Measurements from ENCODE around the gene PBRM1.

PBRM1 gene

DNA sequence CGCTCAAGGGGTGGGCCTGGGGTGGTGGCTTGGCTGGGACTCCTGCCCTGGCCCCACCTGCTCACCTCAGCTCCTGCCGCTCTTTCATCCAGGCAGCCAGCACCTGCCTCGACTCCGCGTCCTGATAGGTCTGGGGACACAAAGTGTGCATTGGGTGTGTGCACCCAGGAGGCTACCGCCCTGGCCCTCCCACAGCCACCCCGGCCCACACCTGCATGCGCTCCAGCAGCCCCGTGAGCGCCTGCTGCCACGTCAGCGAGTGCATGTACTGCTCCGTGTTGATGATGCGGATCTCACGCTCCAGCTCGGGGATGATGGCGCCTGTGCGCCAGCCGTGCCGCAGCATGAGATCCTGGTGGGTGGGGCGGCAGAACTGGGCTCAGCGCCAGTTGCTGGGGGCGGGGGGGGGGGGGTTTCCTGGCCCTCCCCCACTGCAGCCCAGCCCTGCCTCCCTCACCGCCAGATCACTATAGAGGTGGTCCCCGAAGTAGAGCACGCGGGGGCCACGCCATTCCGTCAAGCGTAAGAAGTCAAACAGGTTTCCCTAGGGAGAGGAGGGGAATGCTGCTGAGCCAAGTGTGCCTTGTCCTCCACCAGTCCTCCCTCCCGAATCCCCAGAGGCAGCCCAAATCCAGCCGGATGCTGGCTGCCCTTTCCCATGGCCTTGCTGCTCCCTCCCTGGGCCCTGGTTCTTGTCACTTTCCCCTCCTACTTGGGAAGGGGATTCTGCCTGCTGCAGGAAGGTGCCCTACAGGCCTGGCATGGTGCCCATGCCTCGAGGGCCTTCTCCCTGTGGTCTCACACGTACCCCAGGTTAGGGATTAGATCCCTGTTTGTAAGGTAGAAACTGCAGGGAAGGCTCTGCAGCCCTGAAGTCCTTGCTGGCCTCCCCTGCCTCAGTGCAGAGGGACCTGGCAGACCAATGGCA lies 160.7 kb downstream of the PBRM1 start:
- peak; percentile 57 for DNase-seq (ENCODE audit: low spot score)

DNA sequence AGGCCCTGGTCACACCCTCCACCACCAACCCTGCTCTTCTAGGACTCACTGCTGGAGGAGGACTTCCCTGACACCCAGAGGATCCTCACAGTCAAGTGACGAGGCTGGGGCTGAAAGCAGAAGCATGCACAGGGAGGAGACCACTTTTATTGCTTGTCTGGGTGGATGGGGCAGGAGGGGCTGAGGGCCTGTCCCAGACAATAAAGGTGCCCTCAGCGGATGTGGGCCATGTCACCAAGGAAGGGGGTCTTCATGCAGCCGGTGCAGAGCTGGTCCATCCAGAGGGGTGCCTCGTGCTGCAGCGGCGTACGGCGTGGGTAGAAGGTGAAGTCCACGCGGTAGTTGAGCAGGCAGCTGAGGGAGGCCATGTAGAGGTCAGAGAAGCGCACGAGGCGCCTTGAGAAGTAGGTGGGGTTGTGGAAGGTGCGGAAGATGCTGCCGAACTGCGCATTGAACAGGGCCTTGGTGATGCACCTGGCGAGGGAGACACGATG lies 161.4 kb downstream of the PBRM1 start:
- DNase-seq (ENCODE audit: low spot score) = no peak

DNA sequence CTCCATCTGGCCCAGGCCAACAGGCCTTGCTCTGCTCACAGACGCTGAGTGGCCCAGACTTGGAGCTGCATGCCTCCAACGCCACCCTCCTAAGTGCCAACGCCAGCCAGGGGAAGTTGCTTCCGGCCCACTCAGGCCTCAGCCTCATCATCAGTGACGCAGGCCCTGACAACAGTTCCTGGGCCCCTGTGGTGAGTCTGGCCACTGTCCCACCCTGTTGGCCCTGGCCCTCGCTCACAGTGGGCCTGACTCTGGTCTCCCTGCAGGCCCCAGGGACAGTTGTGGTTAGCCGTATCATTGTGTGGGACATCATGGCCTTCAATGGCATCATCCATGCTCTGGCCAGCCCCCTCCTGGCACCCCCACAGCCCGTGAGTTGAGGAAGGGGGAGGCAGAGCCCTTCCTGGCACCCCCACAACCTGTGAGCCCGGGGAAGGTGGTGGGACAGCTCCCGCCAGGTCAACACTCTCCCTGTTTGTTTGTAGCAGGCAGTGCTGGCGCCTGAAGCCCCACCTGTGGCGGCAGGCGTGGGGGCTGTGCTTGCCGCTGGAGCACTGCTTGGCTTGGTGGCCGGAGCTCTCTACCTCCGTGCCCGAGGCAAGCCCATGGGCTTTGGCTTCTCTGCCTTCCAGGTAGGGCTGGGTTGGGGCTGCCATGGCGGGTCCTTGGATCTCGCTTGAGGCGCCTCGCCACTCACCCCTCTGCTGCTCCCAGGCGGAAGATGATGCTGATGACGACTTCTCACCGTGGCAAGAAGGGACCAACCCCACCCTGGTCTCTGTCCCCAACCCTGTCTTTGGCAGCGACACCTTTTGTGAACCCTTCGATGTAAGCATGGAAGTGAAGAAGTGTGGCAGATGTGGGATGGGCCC lies 162.1 kb downstream of the PBRM1 start:
- no peak for DNase-seq (ENCODE audit: low spot score)

- DNase-seq (ENCODE audit: low spot score) = no peak
These were observed 163.0 kb downstream of the PBRM1 start for GRCh38 chr3:52522651-52523251.

GRCh38 chr3:52521881-52522650 lies 163.6 kb downstream of the PBRM1 start:
- no peak for DNase-seq (ENCODE audit: low spot score)

DNA sequence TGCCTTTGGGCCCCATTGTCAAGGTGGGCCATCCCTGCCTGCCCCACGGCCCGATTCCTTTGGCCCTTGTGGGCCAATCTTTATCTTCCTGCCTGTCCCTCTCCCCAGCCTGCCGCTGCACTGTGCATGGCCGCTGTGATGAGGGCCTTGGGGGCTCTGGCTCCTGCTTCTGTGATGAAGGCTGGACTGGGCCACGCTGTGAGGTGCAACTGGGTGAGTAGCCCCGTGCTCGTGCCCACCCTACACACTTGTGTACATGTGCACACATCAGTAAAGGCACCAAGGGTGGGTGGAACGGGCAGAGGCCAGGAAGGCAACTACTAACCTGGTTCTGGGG lies 164.3 kb downstream of the PBRM1 start:
- DNase-seq (ENCODE audit: low spot score) = no peak

DNA sequence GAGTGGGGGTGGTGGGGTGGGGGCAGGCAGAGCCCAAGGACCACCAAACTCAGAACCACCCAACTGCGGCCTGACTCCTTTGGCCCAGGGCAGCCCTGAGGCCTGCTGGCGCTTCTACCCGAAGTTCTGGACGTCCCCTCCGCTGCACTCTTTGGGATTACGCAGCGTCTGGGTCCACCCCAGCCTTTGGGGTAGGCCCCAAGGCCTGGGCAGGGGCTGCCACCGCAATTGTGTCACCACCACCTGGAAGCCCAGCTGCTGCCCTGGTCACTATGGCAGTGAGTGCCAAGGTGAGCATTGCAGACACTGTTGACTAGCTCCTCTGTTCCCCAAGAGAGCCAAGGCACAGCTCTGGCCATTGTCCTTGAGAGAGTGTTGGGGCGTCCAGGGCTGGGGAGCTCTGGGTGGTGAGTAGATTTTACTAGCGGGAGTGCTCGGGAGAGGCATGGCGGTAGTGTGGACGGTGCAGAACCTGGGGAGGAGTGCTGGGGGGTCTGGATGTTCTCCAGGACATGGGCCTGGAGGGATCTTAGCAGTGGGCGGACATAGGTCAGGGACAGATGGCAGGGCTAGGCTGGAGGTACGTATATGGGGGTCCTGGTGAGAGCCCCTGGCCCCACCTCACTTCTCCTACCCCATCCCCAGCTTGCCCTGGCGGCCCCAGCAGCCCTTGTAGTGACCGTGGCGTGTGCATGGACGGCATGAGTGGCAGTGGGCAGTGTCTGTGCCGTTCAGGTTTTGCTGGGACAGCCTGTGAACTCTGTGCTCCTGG lies 164.8 kb downstream of the PBRM1 start:
- DNase-seq (ENCODE audit: low spot score) = no peak

GRCh38 chr3:52520141-52520667 lies 165.5 kb downstream of the PBRM1 start:
- no peak for DNase-seq (ENCODE audit: low spot score)

- DNase-seq (ENCODE audit: low spot score) = no peak
These were observed 166.1 kb downstream of the PBRM1 start for GRCh38 chr3:52519445-52520140.

- no peak for DNase-seq (ENCODE audit: low spot score)
These were observed 166.8 kb downstream of the PBRM1 start for GRCh38 chr3:52518723-52519444.

DNA sequence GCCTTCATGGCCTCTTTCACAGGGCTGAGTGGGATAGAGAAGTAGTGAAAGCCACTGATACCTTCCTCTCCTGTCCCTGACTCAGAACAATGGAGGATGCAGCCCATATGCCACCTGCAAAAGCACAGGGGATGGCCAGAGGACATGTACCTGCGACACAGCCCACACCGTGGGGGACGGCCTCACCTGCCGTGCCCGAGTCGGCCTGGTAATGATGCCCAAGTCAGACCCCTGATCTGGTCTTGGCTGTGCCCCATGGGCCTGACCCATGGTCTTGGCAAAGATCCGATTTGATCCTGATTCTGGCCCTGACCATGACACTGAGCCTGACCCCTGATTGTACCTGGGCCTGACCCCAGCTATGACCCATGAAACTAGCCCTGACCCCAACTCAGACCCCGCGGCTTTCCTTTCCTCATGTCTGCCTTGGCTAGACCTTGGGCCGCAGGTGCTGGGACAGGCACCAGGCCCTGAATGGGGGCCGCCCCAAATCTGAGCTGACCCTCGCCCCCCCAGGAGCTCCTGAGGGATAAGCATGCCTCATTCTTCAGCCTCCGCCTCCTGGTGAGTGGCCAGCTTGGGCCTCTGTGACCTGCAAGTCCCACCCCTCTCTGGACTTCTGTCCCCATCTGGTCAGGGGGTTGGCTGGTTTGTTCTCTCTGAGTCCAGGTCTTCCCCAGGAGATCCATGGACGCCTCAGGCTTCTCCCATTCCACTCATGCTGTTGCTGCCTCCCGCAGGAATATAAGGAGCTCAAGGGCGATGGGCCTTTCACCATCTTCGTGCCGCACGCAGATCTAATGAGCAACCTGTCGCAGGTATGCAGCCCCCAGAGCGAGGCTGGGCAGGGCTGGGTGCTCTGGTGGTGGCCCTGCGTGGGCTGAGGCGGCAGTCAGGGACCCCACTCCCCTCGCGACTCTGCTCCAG lies 167.7 kb downstream of the PBRM1 start:
- no peak for DNase-seq (ENCODE audit: low spot score)

- no peak for DNase-seq (ENCODE audit: low spot score)
These were observed 169.1 kb downstream of the PBRM1 start for GRCh38 chr3:52516509-52517195.

GRCh38 chr3:52515192-52515591 lies 170.5 kb downstream of the PBRM1 start:
- DNase-seq (ENCODE audit: low spot score) = no peak

- no peak for DNase-seq (ENCODE audit: low spot score)
These were observed 171.1 kb downstream of the PBRM1 start for GRCh38 chr3:52514576-52514975.

DNA sequence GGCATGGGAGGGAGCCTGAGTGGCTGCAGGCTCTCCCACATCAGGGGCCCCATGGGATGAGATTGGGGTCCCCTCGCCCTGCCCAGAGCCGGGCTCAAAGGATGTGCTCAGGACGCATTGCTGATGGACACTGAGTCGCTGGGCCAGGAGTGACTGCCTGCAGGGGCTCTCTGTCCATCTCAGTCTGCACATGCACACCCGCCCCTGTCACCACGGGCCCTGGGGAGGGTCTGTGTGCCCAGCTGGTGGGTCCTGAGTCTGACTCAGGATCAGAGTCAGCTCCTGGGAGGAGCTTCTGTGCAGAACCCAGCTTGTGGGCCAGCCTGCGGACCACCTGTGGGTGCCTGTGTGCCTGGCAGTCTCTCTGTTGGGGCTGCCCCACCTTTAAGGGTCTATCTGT lies 172.4 kb downstream of the PBRM1 start:
- no peak for DNase-seq (ENCODE audit: low spot score)

DNA sequence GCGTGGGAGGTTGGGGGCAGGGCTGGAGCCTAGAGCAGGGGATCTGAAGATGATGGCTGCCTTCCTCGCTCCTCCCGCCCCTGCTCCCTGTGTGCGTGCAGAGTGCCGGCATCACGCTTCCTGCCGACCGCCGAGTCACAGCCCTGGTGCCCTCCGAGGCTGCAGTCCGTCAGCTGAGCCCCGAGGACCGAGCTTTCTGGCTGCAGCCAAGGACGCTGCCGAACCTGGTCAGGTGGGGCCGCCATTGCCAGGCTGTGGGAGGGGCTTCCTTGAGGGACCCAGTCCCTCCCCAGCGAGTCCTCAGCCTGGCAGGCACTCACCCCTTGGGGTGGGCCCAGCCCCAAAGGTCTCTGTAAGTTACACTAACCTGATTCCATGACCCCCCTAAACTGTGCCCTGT lies 173.0 kb downstream of the PBRM1 start:
- DNase-seq (ENCODE audit: low spot score) = no peak

DNA sequence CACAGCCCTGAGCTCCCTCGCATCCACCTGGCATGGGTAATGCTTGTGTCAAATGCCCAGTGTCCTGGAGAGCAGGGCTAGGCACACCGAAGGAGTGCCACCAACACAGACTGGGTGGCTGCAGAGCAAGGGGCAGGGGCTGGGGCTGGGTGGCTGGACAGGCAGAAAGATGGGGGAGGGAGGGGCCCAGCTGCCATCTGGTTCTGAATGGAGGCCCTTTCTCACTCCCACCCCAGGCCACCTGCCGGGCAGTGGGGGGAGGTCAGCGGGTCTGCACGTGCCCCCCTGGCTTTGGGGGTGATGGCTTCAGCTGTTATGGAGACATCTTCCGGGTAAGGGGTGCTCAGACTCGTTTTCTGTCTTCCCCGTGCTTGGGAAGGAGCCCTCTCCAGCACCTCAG lies 173.6 kb downstream of the PBRM1 start:
- no peak for DNase-seq (ENCODE audit: low spot score)

DNA sequence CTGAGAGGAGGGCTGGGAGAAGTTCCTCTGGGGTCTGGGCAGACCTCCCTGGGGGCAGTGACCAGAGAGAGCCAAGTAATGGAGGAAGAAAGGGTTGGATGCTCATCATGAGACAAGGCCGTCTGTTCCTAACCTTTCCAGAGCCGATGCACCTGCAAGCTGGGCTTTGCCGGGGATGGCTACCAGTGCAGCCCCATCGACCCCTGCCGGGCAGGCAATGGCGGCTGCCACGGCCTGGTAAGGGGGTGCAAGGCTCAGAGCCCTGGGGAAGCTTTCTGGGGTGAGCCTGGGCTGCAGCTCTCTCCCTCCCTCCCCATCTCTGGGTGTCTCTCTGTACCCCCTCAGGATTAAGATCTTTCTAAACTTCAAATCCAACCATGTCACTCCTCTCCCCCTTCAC lies 174.2 kb downstream of the PBRM1 start:
- DNase-seq (ENCODE audit: low spot score) = no peak

Data from left forelimb (tissue), 1 donor.